AG09319 (cell line): ENCODE data around the gene EML6.
"Not testable (repeated sequence)": the region's sequence is repeated elsewhere in the genome, so short reads cannot be mapped to it uniquely, and the experiment has no call there.

ENCODE experiments used
- DNase-seq: peaks from one replicate; pipeline ENCODE4 v3.0.0-alpha.2; 2010; ENCODE audit warnings: low read depth; ENCODE audit errors: extremely low read depth
- TF ChIP-seq, protein P1 (sequence below): IDR thresholded peaks from 2 replicates; pipeline ENCODE4 v1.5.1; 2011; ENCODE audit warnings: low read depth, mild to moderate bottlenecking, inconsistent platforms, low read length, moderate library complexity

EML6 gene

DNA sequence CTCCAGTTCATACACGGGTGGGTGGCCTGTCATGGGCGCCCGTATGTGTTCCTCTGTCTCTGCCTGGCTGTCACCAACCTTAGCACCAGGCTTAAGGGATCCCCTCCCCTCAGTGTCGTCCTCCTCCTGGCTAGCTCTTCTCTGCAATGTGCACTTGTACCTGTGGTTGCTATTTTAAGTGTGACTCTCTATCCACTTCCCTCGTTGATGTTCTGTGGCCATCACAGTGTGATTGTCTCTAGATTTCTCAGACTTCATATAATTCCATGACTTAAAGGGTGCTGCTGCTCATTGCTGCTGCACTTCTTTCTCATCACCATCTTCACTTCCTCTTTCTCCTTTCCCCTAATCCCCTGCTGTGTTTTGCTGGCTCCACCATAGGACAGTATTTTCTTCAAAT is 143.4 kb downstream of the EML6 start:
- TF ChIP-seq, protein P1, sequence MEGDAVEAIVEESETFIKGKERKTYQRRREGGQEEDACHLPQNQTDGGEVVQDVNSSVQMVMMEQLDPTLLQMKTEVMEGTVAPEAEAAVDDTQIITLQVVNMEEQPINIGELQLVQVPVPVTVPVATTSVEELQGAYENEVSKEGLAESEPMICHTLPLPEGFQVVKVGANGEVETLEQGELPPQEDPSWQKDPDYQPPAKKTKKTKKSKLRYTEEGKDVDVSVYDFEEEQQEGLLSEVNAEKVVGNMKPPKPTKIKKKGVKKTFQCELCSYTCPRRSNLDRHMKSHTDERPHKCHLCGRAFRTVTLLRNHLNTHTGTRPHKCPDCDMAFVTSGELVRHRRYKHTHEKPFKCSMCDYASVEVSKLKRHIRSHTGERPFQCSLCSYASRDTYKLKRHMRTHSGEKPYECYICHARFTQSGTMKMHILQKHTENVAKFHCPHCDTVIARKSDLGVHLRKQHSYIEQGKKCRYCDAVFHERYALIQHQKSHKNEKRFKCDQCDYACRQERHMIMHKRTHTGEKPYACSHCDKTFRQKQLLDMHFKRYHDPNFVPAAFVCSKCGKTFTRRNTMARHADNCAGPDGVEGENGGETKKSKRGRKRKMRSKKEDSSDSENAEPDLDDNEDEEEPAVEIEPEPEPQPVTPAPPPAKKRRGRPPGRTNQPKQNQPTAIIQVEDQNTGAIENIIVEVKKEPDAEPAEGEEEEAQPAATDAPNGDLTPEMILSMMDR: no peak

DNA sequence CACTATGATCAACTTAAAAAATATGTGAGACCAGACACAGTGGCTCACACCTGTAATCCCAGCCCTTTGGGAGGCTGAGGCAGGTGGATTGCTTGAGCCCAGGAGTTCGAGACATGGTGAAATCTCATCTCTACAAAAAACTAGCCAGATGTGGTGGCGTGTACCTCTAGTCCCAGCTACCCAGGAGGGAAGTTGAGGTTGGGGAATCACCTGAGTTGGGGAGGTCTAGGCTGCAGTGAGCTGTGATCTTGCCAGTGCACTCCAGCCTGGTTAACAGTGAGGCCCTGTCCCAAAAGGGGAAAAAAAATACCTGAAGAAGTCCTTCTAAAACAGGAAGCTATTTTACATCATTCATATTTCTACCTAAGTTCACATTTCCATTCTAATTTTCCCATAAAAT is 144.0 kb downstream of the EML6 start:
- TF ChIP-seq, protein P1: no peak
- DNase-seq: no peak

More for the DNA sequence above, 143.4 kb downstream of the EML6 start:
- DNase-seq: no peak

DNA sequence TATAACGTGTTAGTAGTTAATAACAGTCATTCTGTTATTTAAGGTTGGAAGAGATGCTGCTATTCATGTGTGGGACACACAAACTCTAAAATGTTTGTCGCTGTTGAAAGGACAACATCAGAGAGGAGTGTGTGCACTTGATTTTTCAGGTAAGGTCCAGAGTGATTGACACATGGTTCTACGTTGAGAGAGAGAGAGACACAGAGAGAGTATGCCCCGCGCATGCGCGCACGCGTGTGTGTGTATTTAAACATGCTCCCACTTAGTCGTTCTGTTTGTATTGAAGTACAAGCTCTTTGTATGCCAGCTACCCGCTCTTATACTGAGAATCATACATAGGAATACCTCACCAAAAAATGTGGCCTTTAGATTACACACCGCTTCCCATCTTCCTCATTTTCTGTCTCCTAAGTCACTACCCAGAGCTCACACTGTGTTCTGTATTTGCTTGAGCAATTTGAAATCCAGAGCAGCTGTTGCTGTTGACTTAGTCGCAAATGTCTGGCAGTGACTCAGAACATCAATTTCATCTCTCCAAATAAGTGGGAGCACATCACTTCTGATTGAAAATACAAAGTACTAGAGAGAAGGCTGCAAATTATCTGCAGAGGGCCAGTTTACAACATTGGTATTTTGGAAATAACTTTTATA is 148.1 kb downstream of the EML6 start:
- DNase-seq: no peak
- TF ChIP-seq, protein P1: no peak

DNA sequence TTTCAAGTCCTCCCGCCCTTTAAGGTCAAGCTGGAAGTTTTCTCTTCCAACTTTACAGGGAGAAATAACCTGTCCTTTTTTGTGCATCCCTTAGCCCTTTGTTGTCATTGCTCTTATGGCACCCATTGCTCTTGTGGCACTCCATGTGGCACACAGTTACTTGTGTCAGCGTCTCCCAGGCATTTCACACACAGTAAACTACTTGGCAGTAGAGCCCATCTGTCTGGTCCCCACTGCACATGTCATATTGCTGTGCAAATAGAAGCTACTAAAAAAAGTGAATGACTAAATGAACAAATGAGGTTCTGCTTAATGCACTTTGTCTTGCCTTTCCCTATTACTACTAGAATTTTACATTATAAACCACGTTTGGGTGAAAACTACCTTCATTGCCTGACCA is 149.3 kb downstream of the EML6 start:
- no peak for DNase-seq

DNA sequence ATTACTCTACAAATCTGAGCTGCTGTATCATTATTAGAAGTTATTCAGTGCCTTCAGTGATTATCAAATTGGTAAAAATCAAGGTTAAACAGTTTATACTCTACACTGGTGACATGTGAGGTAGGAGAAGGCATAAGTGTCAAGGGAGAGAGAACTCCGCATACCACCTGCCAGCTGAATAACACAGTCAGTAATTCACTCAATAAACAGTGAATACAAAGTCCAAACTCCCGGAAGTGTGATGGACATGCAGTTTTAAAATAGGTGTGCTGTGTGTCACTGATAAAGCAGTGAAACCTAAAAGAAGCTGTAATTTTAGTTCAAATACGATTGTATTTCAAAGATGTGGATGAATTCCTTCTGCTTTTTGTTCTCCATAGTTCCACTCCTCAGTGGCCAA is 149.8 kb downstream of the EML6 start:
- not testable (repeated sequence) for DNase-seq

More for the DNA sequence above, 149.3 kb downstream of the EML6 start:
- TF ChIP-seq, protein P1: no peak

DNA sequence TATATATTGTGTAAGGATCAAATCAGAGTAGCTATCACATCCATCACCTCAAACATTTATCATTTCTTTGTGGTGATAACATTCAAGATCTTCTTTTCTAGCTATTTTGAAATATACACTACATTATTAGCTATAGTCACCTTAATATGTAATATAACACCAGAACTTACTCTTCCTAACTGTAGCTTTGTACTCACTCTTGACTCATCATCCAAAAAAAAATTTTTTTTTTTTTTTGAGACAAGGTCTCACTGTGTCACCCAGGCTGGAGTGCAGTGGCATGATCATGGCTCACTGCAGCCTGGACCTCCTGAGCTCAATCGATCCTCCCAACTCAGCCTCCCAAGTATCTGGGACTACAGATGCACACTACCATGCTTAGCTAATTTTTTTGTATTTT is 153.3 kb downstream of the EML6 start:
- TF ChIP-seq, protein P1: no peak
- no peak for DNase-seq

DNA sequence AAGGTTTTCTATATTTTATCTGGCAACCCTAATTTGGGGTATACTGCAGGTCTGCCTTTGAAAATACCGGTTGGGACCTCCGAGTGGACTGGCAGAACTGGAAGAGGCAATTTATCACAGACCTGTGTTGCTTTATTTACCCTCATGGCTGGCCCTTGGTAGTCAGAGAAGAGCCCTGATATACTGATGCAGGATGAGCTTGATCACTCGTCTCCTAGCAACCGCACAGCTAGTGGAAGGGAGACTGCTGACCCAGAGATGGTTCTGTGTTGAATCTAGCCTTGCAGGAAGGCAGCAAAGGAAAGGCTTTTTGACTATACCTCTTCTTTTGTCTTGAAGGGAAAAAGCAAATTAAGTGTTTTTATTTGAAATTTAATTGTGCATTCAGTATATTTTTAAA is 154.7 kb downstream of the EML6 start:
- TF ChIP-seq, protein P1: no peak

DNA sequence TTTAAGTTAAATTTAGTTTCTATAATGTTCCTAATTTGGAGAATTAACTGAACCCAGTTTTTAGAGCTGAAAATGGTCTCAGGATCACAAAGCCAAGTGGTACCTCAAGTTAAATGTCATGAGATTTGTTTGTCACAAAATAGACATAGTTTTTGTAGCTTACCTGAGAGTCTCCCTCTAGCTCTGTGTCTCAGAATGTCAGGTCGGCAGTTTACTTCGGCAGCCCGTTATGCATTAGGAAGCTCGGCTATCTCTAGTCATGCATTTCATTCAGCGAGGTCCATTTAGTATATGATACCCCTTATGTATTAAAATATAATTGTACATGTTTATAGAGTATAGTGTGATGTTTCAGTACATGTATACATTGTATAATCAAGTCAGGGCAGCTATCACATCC is 155.6 kb downstream of the EML6 start:
- no peak for DNase-seq
- TF ChIP-seq, protein P1: no peak

More for the DNA sequence above, 154.7 kb downstream of the EML6 start:
- DNase-seq: no peak
